ENCODE results near the gene PDLIM3.

The PDLIM3 gene

GRCh38 chr4:185504098-185505047 lies 30.9 kb downstream of the PDLIM3 start:
- no peaks in the 10 kb centered on the region for H4K20me1 ChIP-seq
- peaks cover 0 to 22% (median 4%) of the 10 kb centered on the region in 11 experiments; a peak in 7 of 22 replicates for H3K27me3 ChIP-seq
- TF ChIP-seq Cebpa-rat (IDR thresholded peaks at IDR 0.05), result no peak
- no peak overlapping the region for H3K4me2 ChIP-seq
- no peak overlapping the region; a peak in 1 of 22 replicates for H3K27ac ChIP-seq
- no peak overlapping the region for H3K9ac ChIP-seq
- H3K4me1 ChIP-seq, result peaks cover 0 to 2% (median 0%) of the 10 kb centered on the region in 10 experiments; a peak in 1 of 20 replicates
- H3K9me3 ChIP-seq (replicated peaks in 1 of 11), result peaks cover 35 to 49% (median 42%) of the 10 kb centered on the region in 11 experiments
- peaks cover 0 to 4% (median 0%) of the 10 kb centered on the region in 11 experiments; a peak in 1 of 22 replicates for H3K36me3 ChIP-seq
- no peak overlapping the region for H3K4me3 ChIP-seq

- TF ChIP-seq Cebpa-rat (IDR thresholded peaks at IDR 0.05), result no peak
- Histone ChIP-seq H3K4me1 (no peaks in the 10 kb centered on the region), H3K9ac (no peak overlapping the region), H4K20me1 (no peaks in the 10 kb centered on the region), H3K9me3 (replicated peaks in 1 of 11) (peaks cover 36 to 49% (median 42%) of the 10 kb centered on the region in 11 experiments), H3K4me2 (no peak overlapping the region), H3K36me3 (peaks cover 0 to 4% (median 0%) of the 10 kb centered on the region in 11 experiments; a peak in 1 of 22 replicates), H3K27ac (no peak overlapping the region), H3K27me3 (peaks cover 0 to 5% (median 0%) of the 10 kb centered on the region in 11 experiments; a peak in 1 of 22 replicates), H3K4me3 (no peak overlapping the region)
Measured at GRCh38 chr4:185502386-185502785, 32.9 kb downstream of the PDLIM3 start.

- H3K27me3 ChIP-seq, result no peaks in the 10 kb centered on the region
- H3K9ac ChIP-seq, result no peak overlapping the region
- no peaks in the 10 kb centered on the region for H4K20me1 ChIP-seq
- H3K27ac ChIP-seq, result no peak overlapping the region
- no peak overlapping the region for H3K4me2 ChIP-seq
- H3K4me1 ChIP-seq, result no peaks in the 10 kb centered on the region
- H3K4me3 ChIP-seq, result no peak overlapping the region; a peak in 1 of 20 replicates
- peaks cover 0 to 4% (median 0%) of the 10 kb centered on the region in 11 experiments; a peak in 1 of 22 replicates for H3K36me3 ChIP-seq
- no peak for TF ChIP-seq Cebpa-rat (IDR thresholded peaks at IDR 0.05)
- peaks cover 36 to 49% (median 42%) of the 10 kb centered on the region in 11 experiments for H3K9me3 ChIP-seq (replicated peaks in 1 of 11)
Measured at GRCh38 chr4:185500576-185500975, 34.7 kb downstream of the PDLIM3 start.

- peaks cover 0 to 4% (median 0%) of the 10 kb centered on the region in 11 experiments; a peak in 1 of 22 replicates for H3K36me3 ChIP-seq
- H3K9me3 ChIP-seq (replicated peaks in 1 of 11), result peaks cover 36 to 49% (median 42%) of the 10 kb centered on the region in 11 experiments
- no peaks in the 10 kb centered on the region for H3K27me3 ChIP-seq
- H4K20me1 ChIP-seq, result no peaks in the 10 kb centered on the region
- no peak overlapping the region for H3K27ac ChIP-seq
- H3K9ac ChIP-seq, result no peak overlapping the region
- TF ChIP-seq Cebpa-rat (IDR thresholded peaks at IDR 0.05), result no peak
- no peak overlapping the region for H3K4me3 ChIP-seq
- no peaks in the 10 kb centered on the region for H3K4me1 ChIP-seq
- no peak overlapping the region for H3K4me2 ChIP-seq
Measured at GRCh38 chr4:185500035-185500434, 35.3 kb downstream of the PDLIM3 start.

GRCh38 chr4:185488650-185489049 lies 46.7 kb downstream of the PDLIM3 start:
- Histone ChIP-seq H3K36me3 (peaks cover 0 to 5% (median 0%) of the 10 kb centered on the region in 11 experiments; a peak in 1 of 22 replicates), H3K27ac (no peak overlapping the region), H4K20me1 (no peaks in the 10 kb centered on the region), H3K9me3 (replicated peaks in 1 of 11) (peaks cover 35 to 47% (median 42%) of the 10 kb centered on the region in 11 experiments), H3K4me1 (no peaks in the 10 kb centered on the region), H3K9ac (no peak overlapping the region), H3K27me3 (no peaks in the 10 kb centered on the region), H3K4me3 (no peak overlapping the region), H3K4me2 (no peak overlapping the region)
- TF ChIP-seq Cebpa-rat (IDR thresholded peaks at IDR 0.05), result no peak

- TF ChIP-seq Cebpa-rat (IDR thresholded peaks at IDR 0.05), result no peak
- H4K20me1 ChIP-seq, result no peaks in the 10 kb centered on the region
- no peaks in the 10 kb centered on the region for H3K4me1 ChIP-seq
- H3K9me3 ChIP-seq (replicated peaks in 1 of 11), result peaks cover 0 to 1% (median 0%) of the 10 kb centered on the region in 11 experiments; a peak in 2 of 22 replicates
- H3K4me3 ChIP-seq, result no peak overlapping the region
- no peak overlapping the region for H3K4me2 ChIP-seq
- H3K27me3 ChIP-seq, result no peaks in the 10 kb centered on the region
- no peak overlapping the region for H3K27ac ChIP-seq
- no peaks in the 10 kb centered on the region for H3K36me3 ChIP-seq
- no peak overlapping the region for H3K9ac ChIP-seq
Measured at GRCh38 chr4:185481401-185481800, 53.9 kb downstream of the PDLIM3 start.

- Histone ChIP-seq H3K4me2 (0 out of 22 replicates have a peak overlapping the region, but pooled peaks of 1 of the 11 experiments have one; percentile 0), H3K36me3 (no peaks in the 10 kb centered on the region), H3K4me3 (no peak overlapping the region), H4K20me1 (no peaks in the 10 kb centered on the region), H3K9me3 (replicated peaks in 1 of 11) (no peaks in the 10 kb centered on the region), H3K27ac (no peak overlapping the region), H3K27me3 (no peaks in the 10 kb centered on the region), H3K9ac (no peak overlapping the region), H3K4me1 (no peaks in the 10 kb centered on the region)
- no peak for TF ChIP-seq Cebpa-rat (IDR thresholded peaks at IDR 0.05)
Measured at GRCh38 chr4:185480016-185480732, 55.1 kb downstream of the PDLIM3 start.

GRCh38 chr4:185479507-185479971 lies 55.8 kb downstream of the PDLIM3 start:
- Histone ChIP-seq H3K4me1 (no peaks in the 10 kb centered on the region), H3K27ac (no peak overlapping the region), H3K36me3 (no peaks in the 10 kb centered on the region), H3K4me2 (0 out of 22 replicates have a peak overlapping the region, but pooled peaks of 1 of the 11 experiments have one; percentile 0), H3K4me3 (no peak overlapping the region), H3K9ac (no peak overlapping the region), H4K20me1 (no peaks in the 10 kb centered on the region), H3K27me3 (no peaks in the 10 kb centered on the region), H3K9me3 (replicated peaks in 1 of 11) (no peaks in the 10 kb centered on the region)
- no peak for TF ChIP-seq Cebpa-rat (IDR thresholded peaks at IDR 0.05)

- TF ChIP-seq Cebpa-rat (IDR thresholded peaks at IDR 0.05), result no peak
- Histone ChIP-seq H3K27ac (no peak overlapping the region), H3K4me3 (no peak overlapping the region), H4K20me1 (no peaks in the 10 kb centered on the region), H3K4me2 (no peak overlapping the region), H3K4me1 (peaks cover 4 to 20% (median 13%) of the 10 kb centered on the region in 10 experiments; a peak in 16 of 20 replicates), H3K9me3 (replicated peaks in 1 of 11) (peaks cover 0 to 6% (median 0%) of the 10 kb centered on the region in 11 experiments; a peak in 1 of 22 replicates), H3K9ac (no peak overlapping the region), H3K36me3 (no peaks in the 10 kb centered on the region), H3K27me3 (peaks cover 0 to 16% (median 10%) of the 10 kb centered on the region in 11 experiments; a peak in 16 of 22 replicates)
Measured at GRCh38 chr4:185473247-185473646, 62.1 kb downstream of the PDLIM3 start.

All from BLaER1 treated with 17β-estradiol and CSF1 and Interleukin-3, amounts not matched to agents 10 nM and 100 nM (cell line).